Gastroesophageal sphincter (tissue), 3 donors: ENCODE measurements around the gene STIM2.

Source experiments
- CTCF ChIP-seq, 4 experiments: fragments of 200-600 bp in 2 of 4; fragments of 450-650 bp in 2 of 4; sonication (generic) in 1 of 4; IDR thresholded peaks; one replicate each; pipeline ENCODE4 v1.5.1; 2017 to 2019; ENCODE audit warnings: antibody characterized with exemption in 4 of 4, mild to moderate bottlenecking in 2 of 4, moderate library complexity in 2 of 4
- EP300 ChIP-seq: sonication (generic); formaldehyde crosslinking; IDR thresholded peaks from one replicate; pipeline ENCODE4 v1.6.1; 2017; ENCODE audit warnings: antibody characterized with exemption, mild to moderate bottlenecking
- POLR2A ChIP-seq, 2 donors: fragments of 450-650 bp; IDR thresholded peaks; one replicate each; pipeline ENCODE4 v1.6.1; 2017; ENCODE audit warnings: antibody characterized with exemption in 2 of 2, mild to moderate bottlenecking in 2 of 2, moderate library complexity in 1 of 2
- POLR2AphosphoS5 ChIP-seq: sonication (generic); formaldehyde crosslinking; IDR thresholded peaks from one replicate; pipeline ENCODE4 v1.6.1; 2017; ENCODE audit warnings: antibody characterized with exemption

GRCh38 chr4:27057053-27057452 lies 196.4 kb downstream of the STIM2 start:
- TF ChIP-seq POLR2AphosphoS5 (no peak), CTCF (IDR thresholded peaks at IDR 0.05) (no peak), POLR2A (IDR thresholded peaks at IDR 0.05) (no peak), EP300 (no peak)
